ENCODE data around the gene B4GALT2. TPM values are rescaled to one million over a fixed set of nuclear protein-coding genes. Genes with fewer than 3 reads are reported as not detected.
A peak's percentile ranks its signal among the peaks of the same experiment; 100 is the strongest.

The B4GALT2 gene
- total and polyA plus RNA-seq, 12 donors: 18.2 to 47.9 (median 28.0) TPM

- Histone ChIP-seq H3K4me3 (no peak overlapping the region), H3K9me3 (replicated peaks in 1 of 3) (no peaks in the 10 kb centered on the region), H3K27me3 (no peaks in the 10 kb centered on the region), H3K4me1 (replicated peaks in 1 of 2) (peaks cover 8 to 15% of the 10 kb centered on the region in 2 donors), H3K36me3 (replicated peaks in 1 of 2) (no peaks in the 10 kb centered on the region), H3K27ac (no peak overlapping the region)
- no peak for DNase-seq
- intact Hi-C loops (cut with DNase I): loop anchor here (5.0 to 10.0 kb wide), 2 partner anchors 397 to 405 kb away; partner anchors contain the start of gene PTPRF (in 1 of the 2)
- WGBS, 4 donors: 91 to 95% (median 94%) methylated on average over 6 to 13 of the region's 13 CpGs
- TF ChIP-seq CTCF (IDR thresholded peaks at IDR 0.05): no peak
- no peak for TF ChIP-seq POLR2A (IDR thresholded peaks at IDR 0.05)
Observed at GRCh38 chr1:43931711-43932660, 47.0 kb upstream of the B4GALT2 start.

GRCh38 chr1:43932786-43933385, 46.1 kb upstream of the B4GALT2 start:
- Histone ChIP-seq H3K4me1 (replicated peaks in 1 of 2) (peaks cover 8 to 15% of the 10 kb centered on the region in 2 donors), H3K27me3 (no peaks in the 10 kb centered on the region), H3K9me3 (replicated peaks in 1 of 3) (no peaks in the 10 kb centered on the region), H3K27ac (no peak overlapping the region), H3K4me3 (peak overlapping the region in 1 of 4 donors; percentile 35), H3K36me3 (replicated peaks in 1 of 2) (no peaks in the 10 kb centered on the region)
- DNase-seq: no peak
- no peak for TF ChIP-seq CTCF (IDR thresholded peaks at IDR 0.05)
- no peak for TF ChIP-seq POLR2A (IDR thresholded peaks at IDR 0.05)
- WGBS, 4 donors: 31 to 40% (median 33%) methylated on average over 5 to 8 of the region's 8 CpGs
- intact Hi-C loops (cut with DNase I): loop anchor here (5.0 to 10.0 kb wide), 2 partner anchors 398 to 406 kb away; partner anchors contain the start of gene PTPRF (in 1 of the 2)

GRCh38 chr1:43933386-43934100, 45.5 kb upstream of the B4GALT2 start, which contains the start of gene ARTN:
ARTN (plus strand) TSS chr1:43933801; CDS start chr1:43935657, 1,856 bp downstream.
- peak in 2 of 7 donors; percentile 16 to 40 for DNase-seq
- H3K4me1 ChIP-seq (replicated peaks in 1 of 2): peaks cover 8 to 15% of the 10 kb centered on the region in 2 donors
- WGBS, 4 donors: 2 to 3% (median 3%) methylated on average over 21 to 42 of the region's 42 CpGs
- intact Hi-C loops (cut with DNase I): loop anchor here (2.0 to 10.0 kb wide), 4 partner anchors 169 to 406 kb away; partner anchors contain the start of gene PTPRF (in 1 of the 2)
- TF ChIP-seq CTCF (IDR thresholded peaks at IDR 0.05) (no peak), POLR2A (IDR thresholded peaks at IDR 0.05) (no peak)
- H3K4me3 ChIP-seq: peak within 1 kb of the TSS in 2 of 4 donors; percentile 32 to 35
- no peaks in the 10 kb centered on the region for H3K27me3 ChIP-seq
- H3K9me3 ChIP-seq (replicated peaks in 1 of 3): no peaks in the 10 kb centered on the region
- H3K27ac ChIP-seq: no peak within 1 kb of the TSS
- no peaks in the 10 kb centered on the region for H3K36me3 ChIP-seq (replicated peaks in 1 of 2)

Measured in adrenal gland (tissue), 12 donors.